A549 (cell line): Measurements from ENCODE around the gene FAM53C. TPM values are rescaled to one million over a fixed set of nuclear protein-coding genes. Genes with fewer than 3 reads are reported as not detected.

Experiments
- ATAC-seq, 2 experiments: fragments of 200-7000 bp in 1 of 2; fragments of >200 bp in 1 of 2; cut with Nextera tagmentation in 1 of 2; cut with Tn5 transposase in 1 of 2; 3 replicates each; pipeline versions ENCODE4 v1.8.0 to v1.9.1; 2018 to 2020; ENCODE audit warnings: mild to moderate bottlenecking in 1 of 2, moderate library complexity in 1 of 2
- CTCF ChIA-PET: fragments of 300-600 bp; sonication (Branson Sonifier 250); formaldehyde crosslinking; extraction: SDS; loops from one replicate; lab custom pipeline; 2021; ENCODE audit warnings: antibody characterized with exemption, inconsistent platforms; lab: Yijun Ruan, JAX
- POLR2A ChIA-PET: fragments of 350-600 bp; formaldehyde crosslinking; extraction: SDS; loops from one replicate; lab custom pipeline; 2021; ENCODE audit warnings: antibody characterized with exemption, inconsistent platforms; lab: Yijun Ruan, JAX
- DNase-seq, 2 experiments: peaks; one replicate each; pipeline versions ENCODE4 v3.0.0 to v3.0.0-alpha.2; 2011 to 2016; ENCODE audit warnings: low read depth in 1 of 2, low spot score in 1 of 2
- FAIRE-seq: peaks from 2 replicates; lab custom pipeline; 2011; peaks lifted over from hg19 to GRCh38; lab: Jason Lieb, UNC
- H3K27ac ChIP-seq, 2 experiments: fragments of >200 bp; sonication (Bioruptor Twin); formaldehyde crosslinking; 3 replicates each; pipeline ENCODE4 v1.5.1; 2016 to 2017
- H3K4me1 ChIP-seq: fragments of >200 bp; sonication (Bioruptor Twin); formaldehyde crosslinking; 3 replicates; pipeline ENCODE4 v1.6.1; 2016
- H3K4me2 ChIP-seq: fragments of >200 bp; sonication (Bioruptor Twin); formaldehyde crosslinking; 3 replicates; pipeline ENCODE4 v1.6.1; 2016
- H3K4me3 ChIP-seq: fragments of >200 bp; sonication (Bioruptor Twin); formaldehyde crosslinking; 3 replicates; pipeline ENCODE4 v1.5.1; 2016
- H3K9me3 ChIP-seq: fragments of >200 bp; sonication (Bioruptor Twin); formaldehyde crosslinking; 3 replicates; pipeline ENCODE4 v1.6.1; 2016
- CHD2 ChIP-seq: fragments of 150-350 bp; IDR thresholded peaks from 2 replicates; pipeline ENCODE4 v1.6.1; 2014; ENCODE audit warnings: low read length; ENCODE audit not compliant: partially characterized antibody
- CHD4 ChIP-seq: fragments of 200-600 bp; sonication (generic); IDR thresholded peaks from 2 replicates; pipeline ENCODE4 v1.6.1; 2016; ENCODE audit warnings: antibody characterized with exemption, mild to moderate bottlenecking, borderline replicate concordance
- EP300 ChIP-seq, 2 experiments: fragments of >200 bp; sonication (Bioruptor Twin); formaldehyde crosslinking; IDR thresholded peaks; 2 replicates in 1 of 2; 3 replicates in 1 of 2; pipeline ENCODE4 v1.6.1; 2016 to 2017
- ESRRA ChIP-seq: fragments of 150-350 bp; IDR thresholded peaks from 2 replicates; pipeline ENCODE4 v1.6.1; 2014; ENCODE audit warnings: mild to moderate bottlenecking, low read length, borderline replicate concordance
- FOSL2 ChIP-seq, 2 experiments: fragments of 450-650 bp in 1 of 2; fragments of >200 bp in 1 of 2; sonication (Bioruptor Twin) in 1 of 2; formaldehyde crosslinking; IDR thresholded peaks; 2 replicates each; pipeline versions ENCODE4 v1.5.0 to v1.6.1; 2016 to 2020; ENCODE audit warnings: mild to moderate bottlenecking in 1 of 2, moderate library complexity in 1 of 2
- HDAC2 ChIP-seq: fragments of 200-600 bp; sonication (generic); IDR thresholded peaks from 2 replicates; pipeline ENCODE4 v1.6.1; 2016
- HEYL ChIP-seq: fragments of 250-450 bp; sonication (Bioruptor Pico); IDR thresholded peaks from 2 replicates; pipeline ENCODE4 v1.8.0; 2021; ENCODE audit warnings: mild to moderate bottlenecking, moderate library complexity
- HOXB13 ChIP-seq: fragments of 250-450 bp; sonication (Bioruptor Pico); IDR thresholded peaks from 2 replicates; pipeline ENCODE4 v1.5.0; 2020; ENCODE audit warnings: low read depth, mild to moderate bottlenecking, moderate library complexity
- JUN ChIP-seq, 2 experiments: fragments of >200 bp; sonication (Bioruptor Twin); formaldehyde crosslinking; IDR thresholded peaks; 2 replicates in 1 of 2; 3 replicates in 1 of 2; pipeline ENCODE4 v1.6.1; 2016 to 2017
- KDM5A ChIP-seq: fragments of 200-600 bp; sonication (generic); IDR thresholded peaks from 2 replicates; pipeline ENCODE4 v1.6.1; 2016; ENCODE audit warnings: antibody characterized with exemption, mild to moderate bottlenecking
- MAFK ChIP-seq: fragments of 450-650 bp; IDR thresholded peaks from 2 replicates; pipeline ENCODE4 v1.6.1; 2014; ENCODE audit not compliant: partially characterized antibody
- MYC ChIP-seq: IDR thresholded peaks from 2 replicates; pipeline ENCODE4 v1.6.1; 2012; ENCODE audit warnings: mild to moderate bottlenecking, inconsistent platforms, low read length, improper control_type of control experiment, borderline replicate concordance
- NPAS2 ChIP-seq: fragments of 250-450 bp; sonication (Bioruptor Pico); IDR thresholded peaks from 2 replicates; pipeline ENCODE4 v1.8.0; 2022; ENCODE audit warnings: mild to moderate bottlenecking, moderate library complexity, borderline replicate concordance
- NR3C1 ChIP-seq: fragments of >200 bp; sonication (Bioruptor Twin); formaldehyde crosslinking; IDR thresholded peaks from 3 replicates; pipeline ENCODE4 v1.6.1; 2017
- PHF8 ChIP-seq: fragments of 200-600 bp; sonication (generic); IDR thresholded peaks from 2 replicates; pipeline ENCODE4 v1.6.1; 2016; ENCODE audit warnings: low read depth, mild to moderate bottlenecking, antibody characterized with exemption, moderate library complexity, borderline replicate concordance
- RFX5 ChIP-seq: fragments of 450-650 bp; IDR thresholded peaks from 2 replicates; pipeline ENCODE4 v1.7.1; 2014; ENCODE audit warnings: antibody characterized with exemption, mild to moderate bottlenecking, moderate library complexity
- RNF2 ChIP-seq: fragments of 200-600 bp; sonication (generic); IDR thresholded peaks from 2 replicates; pipeline ENCODE4 v1.6.1; 2016; ENCODE audit warnings: low read depth, mild to moderate bottlenecking, antibody characterized with exemption, moderate library complexity, borderline replicate concordance
- TP53 ChIP-seq: fragments of 250-450 bp; sonication (Bioruptor Pico); IDR thresholded peaks from 2 replicates; pipeline ENCODE4 v1.5.0; 2021; ENCODE audit warnings: mild to moderate bottlenecking, moderate library complexity
- WGBS: methylation state at CpG from one replicate; pipeline ENCODE4 v1.1.6; 2017; ENCODE audit errors: missing lambda C conversion rate; 5-methylcytosine and 5-hydroxymethylcytosine counted together
- polyA plus RNA-seq, 4 experiments: library from polyadenylated mRNA; depleted of rRNA in 3 of 4; stranded (reverse); fragments of >200 nt; fragmentation: RNase III in 1 of 4; extraction: RNeasy Plus Mini Kit Qiagen cat#74134 plus additional on column Dnase treatment in 1 of 4; gene quantifications; 2 replicates in 3 of 4; 3 replicates in 1 of 4; pipeline ENCODE4 v1.2.3, GENCODE V29; 2011 to 2017
- TF ChIP-seq, protein P1 (sequence below): IDR thresholded peaks from 2 replicates; pipeline ENCODE4 v1.6.1; 2012
- TF ChIP-seq, protein P2 (sequence below): fragments of >200 bp; sonication (Bioruptor Twin); formaldehyde crosslinking; IDR thresholded peaks from 3 replicates; pipeline ENCODE4 v1.5.1; 2016
- TF ChIP-seq, protein P3 (sequence below): fragments of 200-600 bp; sonication (generic); IDR thresholded peaks from 2 replicates; pipeline ENCODE4 v1.6.1; 2016; ENCODE audit warnings: antibody characterized with exemption, mild to moderate bottlenecking, moderate library complexity
- TF ChIP-seq, protein P4 (sequence below): fragments of 150-350 bp; IDR thresholded peaks from 2 replicates; pipeline ENCODE4 v1.6.1; 2014; ENCODE audit warnings: low read depth, mild to moderate bottlenecking, low read length
- TF ChIP-seq, protein P5 (sequence below): IDR thresholded peaks from 2 replicates; pipeline ENCODE4 v1.6.1; 2012

FAM53C gene
- polyA plus RNA-seq, 2 of the 4 experiments (the other 2 are of a cell fraction): 24.7 to 24.9 TPM

DNA sequence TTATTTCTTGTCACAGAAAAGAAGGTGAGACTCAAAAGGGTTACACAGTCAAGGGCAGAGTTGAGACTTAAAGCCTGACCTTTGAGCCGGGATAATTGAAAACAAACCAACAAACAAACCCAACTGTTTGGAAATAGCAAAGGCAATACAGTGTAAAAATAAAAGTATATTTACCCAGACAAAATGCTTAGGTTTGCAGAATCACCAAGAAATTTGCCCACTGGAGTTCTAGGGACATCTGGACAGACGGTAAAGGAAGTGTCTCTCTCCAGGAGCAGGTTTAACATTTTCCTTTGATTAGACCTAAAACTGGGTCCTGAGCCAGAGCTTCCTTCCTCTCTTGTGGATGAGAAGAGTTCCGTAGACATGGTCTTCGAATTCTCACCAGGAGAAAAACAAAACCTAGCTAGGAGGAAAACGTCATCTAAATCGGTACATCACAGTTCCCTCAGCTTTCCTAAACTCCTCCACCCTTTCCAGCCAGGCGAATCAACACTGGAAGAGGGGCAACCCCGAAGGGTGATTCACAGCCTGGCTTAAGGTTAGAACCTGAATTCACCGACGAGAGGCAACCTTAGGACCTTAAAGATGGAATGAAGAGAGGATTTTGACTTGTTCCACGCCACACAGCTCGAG, 7.1 kb upstream of the FAM53C start:
- Histone ChIP-seq H3K9me3 (no peaks in the 10 kb centered on the region), H3K4me3 (peak overlapping the region; percentile 70), H3K4me2 (peak overlapping the region; percentile 95), H3K27ac (peak overlapping the region; percentile 64 to 83), H3K4me1 (peaks cover 14% of the 10 kb centered on the region; the same call in 2 of the 3 replicates)
- no peak for FAIRE-seq
- DNase-seq: no peak
- ChIA-PET POLR2A (interaction anchor here (1.2 to 1.8 kb wide), 2 partner anchors 21 to 117 kb away, joined by 4 to 11 read pairs; partner anchors contain the start of genes CDC23 and KDM3B), CTCF (interaction anchor here (0.6 to 13.3 kb wide), 4 partner anchors 22 to 151 kb away, joined by 3 to 197 read pairs (median 5); partner anchors contain the start of gene KDM3B)
- 9% methylated on average over 12 of the region's 12 CpGs for WGBS
- peak in 1 of 2 experiments; percentile 13 for ATAC-seq
- TF ChIP-seq, protein P1, sequence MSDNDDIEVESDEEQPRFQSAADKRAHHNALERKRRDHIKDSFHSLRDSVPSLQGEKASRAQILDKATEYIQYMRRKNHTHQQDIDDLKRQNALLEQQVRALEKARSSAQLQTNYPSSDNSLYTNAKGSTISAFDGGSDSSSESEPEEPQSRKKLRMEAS: no peak; the same call in 1 of the 2 replicates
- TF ChIP-seq TP53 (CRISPR knock-in tag) (no peak), EP300 (IDR thresholded peaks at IDR 0.05) (no peak), PHF8 (no peak), CHD4 (no peak), MAFK (peak; percentile 82), HEYL (no peak)

DNA sequence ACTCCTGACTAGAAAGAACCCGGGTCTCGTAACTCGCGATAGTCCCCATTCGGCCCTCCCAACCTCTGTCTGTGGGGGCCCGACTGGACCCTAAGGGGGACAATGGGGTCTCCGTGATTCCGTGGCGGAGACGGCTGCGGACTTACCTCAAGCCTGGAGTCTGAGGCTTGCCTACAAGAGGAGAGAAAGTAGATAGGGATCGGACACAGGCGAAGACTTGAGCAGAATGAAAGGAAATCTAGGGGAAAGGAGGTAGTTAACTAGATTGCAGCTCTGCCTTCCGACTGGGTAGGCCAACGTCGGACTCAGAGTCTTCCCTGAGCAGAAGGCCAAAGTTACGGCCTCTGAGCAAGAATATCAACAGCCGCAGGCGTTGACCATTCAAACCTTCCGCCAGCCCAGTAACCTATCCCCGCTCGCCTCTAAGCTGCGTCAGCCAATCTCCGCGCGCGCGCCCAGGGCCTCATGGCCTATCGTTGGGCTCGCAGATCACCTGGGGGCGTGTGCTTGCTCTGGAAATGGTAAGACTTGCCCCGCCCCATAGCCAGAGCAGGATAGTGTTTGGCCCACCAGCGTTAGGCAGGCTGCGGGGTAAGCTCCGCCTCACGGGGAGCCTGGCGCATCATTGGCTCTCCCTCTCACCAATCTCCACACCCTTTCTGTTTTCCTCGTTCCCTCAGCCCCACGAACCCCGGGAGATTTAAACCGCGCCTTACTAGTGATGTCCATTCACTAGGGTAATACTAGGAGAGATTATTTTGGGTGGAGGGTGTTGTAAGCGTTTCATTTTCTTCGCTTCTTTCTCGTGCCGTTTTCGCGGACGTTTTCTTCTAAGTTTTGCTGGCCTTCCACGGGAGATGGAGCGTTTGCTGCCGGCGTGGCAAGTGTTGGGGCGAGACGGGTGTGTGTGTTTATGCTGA, 6.4 kb upstream of the FAM53C start, which contains the start of gene CDC25C:
TSS of gene CDC25C (minus strand) at position 356 of the 920 bp plus-strand sequence. CDS start 624 bp downstream, outside the sequence.
- DNase-seq (peak; percentile 98 to 99), ATAC-seq (peak; percentile 99 to 100), FAIRE-seq (peak; percentile 95)
- no peaks in the 10 kb centered on the region for H3K9me3 ChIP-seq
- H3K4me1 ChIP-seq: peaks cover 15% of the 10 kb centered on the region; the same call in 2 of the 3 replicates
- H3K4me3 ChIP-seq: peak within 1 kb of the TSS; percentile 70
- peak within 1 kb of the TSS; percentile 64 to 83 for H3K27ac ChIP-seq
- peak within 1 kb of the TSS; percentile 95 for H3K4me2 ChIP-seq
- 1% methylated on average over 55 of the region's 55 CpGs for WGBS
- ChIA-PET CTCF (interaction anchor here (0.6 to 13.3 kb wide), 4 partner anchors 21 to 152 kb away, joined by 3 to 197 read pairs (median 5); partner anchors contain the start of gene KDM3B), POLR2A (interaction anchor here (0.6 to 1.8 kb wide), 7 partner anchors 10 to 153 kb away, joined by 3 to 11 read pairs (median 4); partner anchors contain the start of genes CDC23, EGR1, KDM3B and KIF20A)
- TF ChIP-seq RFX5: peak; percentile 75
- TF ChIP-seq NR3C1: no peak
- no peak for TF ChIP-seq EP300 (IDR thresholded peaks at IDR 0.05)
- TF ChIP-seq JUN (IDR thresholded peaks at IDR 0.05): peak in 1 of 2 experiments; percentile 58; a peak in 1 of 5 replicates
- peak; percentile 66 for TF ChIP-seq CHD2
- no peak for TF ChIP-seq NPAS2 (CRISPR knock-in tag)
- TF ChIP-seq MYC: no peak
- peak; percentile 88 for TF ChIP-seq MAFK
- TF ChIP-seq KDM5A: peak; percentile 95
- TF ChIP-seq HDAC2: peak; percentile 88; the same call in 1 of the 2 replicates
- TF ChIP-seq, protein P1: peak; percentile 67; the same call in 1 of the 2 replicates
- TF ChIP-seq, protein P2, sequence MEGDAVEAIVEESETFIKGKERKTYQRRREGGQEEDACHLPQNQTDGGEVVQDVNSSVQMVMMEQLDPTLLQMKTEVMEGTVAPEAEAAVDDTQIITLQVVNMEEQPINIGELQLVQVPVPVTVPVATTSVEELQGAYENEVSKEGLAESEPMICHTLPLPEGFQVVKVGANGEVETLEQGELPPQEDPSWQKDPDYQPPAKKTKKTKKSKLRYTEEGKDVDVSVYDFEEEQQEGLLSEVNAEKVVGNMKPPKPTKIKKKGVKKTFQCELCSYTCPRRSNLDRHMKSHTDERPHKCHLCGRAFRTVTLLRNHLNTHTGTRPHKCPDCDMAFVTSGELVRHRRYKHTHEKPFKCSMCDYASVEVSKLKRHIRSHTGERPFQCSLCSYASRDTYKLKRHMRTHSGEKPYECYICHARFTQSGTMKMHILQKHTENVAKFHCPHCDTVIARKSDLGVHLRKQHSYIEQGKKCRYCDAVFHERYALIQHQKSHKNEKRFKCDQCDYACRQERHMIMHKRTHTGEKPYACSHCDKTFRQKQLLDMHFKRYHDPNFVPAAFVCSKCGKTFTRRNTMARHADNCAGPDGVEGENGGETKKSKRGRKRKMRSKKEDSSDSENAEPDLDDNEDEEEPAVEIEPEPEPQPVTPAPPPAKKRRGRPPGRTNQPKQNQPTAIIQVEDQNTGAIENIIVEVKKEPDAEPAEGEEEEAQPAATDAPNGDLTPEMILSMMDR: no peak
- TF ChIP-seq, protein P3, sequence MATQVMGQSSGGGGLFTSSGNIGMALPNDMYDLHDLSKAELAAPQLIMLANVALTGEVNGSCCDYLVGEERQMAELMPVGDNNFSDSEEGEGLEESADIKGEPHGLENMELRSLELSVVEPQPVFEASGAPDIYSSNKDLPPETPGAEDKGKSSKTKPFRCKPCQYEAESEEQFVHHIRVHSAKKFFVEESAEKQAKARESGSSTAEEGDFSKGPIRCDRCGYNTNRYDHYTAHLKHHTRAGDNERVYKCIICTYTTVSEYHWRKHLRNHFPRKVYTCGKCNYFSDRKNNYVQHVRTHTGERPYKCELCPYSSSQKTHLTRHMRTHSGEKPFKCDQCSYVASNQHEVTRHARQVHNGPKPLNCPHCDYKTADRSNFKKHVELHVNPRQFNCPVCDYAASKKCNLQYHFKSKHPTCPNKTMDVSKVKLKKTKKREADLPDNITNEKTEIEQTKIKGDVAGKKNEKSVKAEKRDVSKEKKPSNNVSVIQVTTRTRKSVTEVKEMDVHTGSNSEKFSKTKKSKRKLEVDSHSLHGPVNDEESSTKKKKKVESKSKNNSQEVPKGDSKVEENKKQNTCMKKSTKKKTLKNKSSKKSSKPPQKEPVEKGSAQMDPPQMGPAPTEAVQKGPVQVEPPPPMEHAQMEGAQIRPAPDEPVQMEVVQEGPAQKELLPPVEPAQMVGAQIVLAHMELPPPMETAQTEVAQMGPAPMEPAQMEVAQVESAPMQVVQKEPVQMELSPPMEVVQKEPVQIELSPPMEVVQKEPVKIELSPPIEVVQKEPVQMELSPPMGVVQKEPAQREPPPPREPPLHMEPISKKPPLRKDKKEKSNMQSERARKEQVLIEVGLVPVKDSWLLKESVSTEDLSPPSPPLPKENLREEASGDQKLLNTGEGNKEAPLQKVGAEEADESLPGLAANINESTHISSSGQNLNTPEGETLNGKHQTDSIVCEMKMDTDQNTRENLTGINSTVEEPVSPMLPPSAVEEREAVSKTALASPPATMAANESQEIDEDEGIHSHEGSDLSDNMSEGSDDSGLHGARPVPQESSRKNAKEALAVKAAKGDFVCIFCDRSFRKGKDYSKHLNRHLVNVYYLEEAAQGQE: peak; percentile 60
- TF ChIP-seq HOXB13: no peak
- TF ChIP-seq FOSL2 (IDR thresholded peaks at IDR 0.05): no peak
- no peak for TF ChIP-seq FOSL2 (CRISPR knock-in tag; IDR thresholded peaks at IDR 0.05)
- no peak for TF ChIP-seq ESRRA
- TF ChIP-seq RNF2: no peak
- TF ChIP-seq, protein P4, sequence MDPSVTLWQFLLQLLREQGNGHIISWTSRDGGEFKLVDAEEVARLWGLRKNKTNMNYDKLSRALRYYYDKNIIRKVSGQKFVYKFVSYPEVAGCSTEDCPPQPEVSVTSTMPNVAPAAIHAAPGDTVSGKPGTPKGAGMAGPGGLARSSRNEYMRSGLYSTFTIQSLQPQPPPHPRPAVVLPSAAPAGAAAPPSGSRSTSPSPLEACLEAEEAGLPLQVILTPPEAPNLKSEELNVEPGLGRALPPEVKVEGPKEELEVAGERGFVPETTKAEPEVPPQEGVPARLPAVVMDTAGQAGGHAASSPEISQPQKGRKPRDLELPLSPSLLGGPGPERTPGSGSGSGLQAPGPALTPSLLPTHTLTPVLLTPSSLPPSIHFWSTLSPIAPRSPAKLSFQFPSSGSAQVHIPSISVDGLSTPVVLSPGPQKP: no peak
- TF ChIP-seq HEYL: no peak
- TF ChIP-seq, protein P5, sequence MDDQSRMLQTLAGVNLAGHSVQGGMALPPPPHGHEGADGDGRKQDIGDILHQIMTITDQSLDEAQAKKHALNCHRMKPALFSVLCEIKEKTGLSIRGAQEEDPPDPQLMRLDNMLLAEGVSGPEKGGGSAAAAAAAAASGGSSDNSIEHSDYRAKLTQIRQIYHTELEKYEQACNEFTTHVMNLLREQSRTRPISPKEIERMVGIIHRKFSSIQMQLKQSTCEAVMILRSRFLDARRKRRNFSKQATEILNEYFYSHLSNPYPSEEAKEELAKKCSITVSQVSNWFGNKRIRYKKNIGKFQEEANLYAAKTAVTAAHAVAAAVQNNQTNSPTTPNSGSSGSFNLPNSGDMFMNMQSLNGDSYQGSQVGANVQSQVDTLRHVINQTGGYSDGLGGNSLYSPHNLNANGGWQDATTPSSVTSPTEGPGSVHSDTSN: peak; percentile 52
